HG02943 (cell line): Measurements from ENCODE around the gene SIGLEC11.
"Not testable (repeated sequence)": the region's sequence is repeated elsewhere in the genome, so short reads cannot be mapped to it uniquely, and the experiment has no call there.

ENCODE experiments used
- ATAC-seq: cut with Tn5 transposase; IDR thresholded peaks from one replicate; pipeline ENCODE4 v1.9.1; 2021; ENCODE audit warnings: mild to moderate bottlenecking, low read depth, moderate library complexity; ENCODE audit not compliant: unreplicated experiment

SIGLEC11 gene

GRCh38 chr19:49952906-49953305 lies 8.1 kb downstream of the SIGLEC11 start:
- no peak for ATAC-seq

- no peak for ATAC-seq
These were observed 8.5 kb downstream of the SIGLEC11 start for GRCh38 chr19:49952479-49952836.

- no peak for ATAC-seq
These were observed 9.0 kb downstream of the SIGLEC11 start for GRCh38 chr19:49951806-49952478.

GRCh38 chr19:49950956-49951526 lies 9.9 kb downstream of the SIGLEC11 start:
- ATAC-seq: no peak

- ATAC-seq: no peak
These were observed 10.4 kb downstream of the SIGLEC11 start for GRCh38 chr19:49950590-49950948.

GRCh38 chr19:49949742-49950589 lies 11.0 kb downstream of the SIGLEC11 start:
- no peak for ATAC-seq

- no peak for ATAC-seq
These were observed 14.6 kb downstream of the SIGLEC11 start for GRCh38 chr19:49946415-49946814.

GRCh38 chr19:49944567-49944966 lies 16.4 kb downstream of the SIGLEC11 start:
- not testable (repeated sequence) for ATAC-seq

- ATAC-seq: no peak
These were observed 20.5 kb downstream of the SIGLEC11 start for GRCh38 chr19:49940482-49940791.

GRCh38 chr19:49939721-49940481 lies 21.1 kb downstream of the SIGLEC11 start:
- ATAC-seq: no peak

- no peak for ATAC-seq
These were observed 22.3 kb downstream of the SIGLEC11 start for GRCh38 chr19:49938662-49939061.

- ATAC-seq: no peak
These were observed 23.1 kb downstream of the SIGLEC11 start for GRCh38 chr19:49937750-49938381.

- ATAC-seq: no peak
These were observed 24.4 kb downstream of the SIGLEC11 start for GRCh38 chr19:49936549-49936948.

- no peak for ATAC-seq
These were observed 27.3 kb downstream of the SIGLEC11 start for GRCh38 chr19:49933643-49934042.

- no peak for ATAC-seq
These were observed 28.2 kb downstream of the SIGLEC11 start for GRCh38 chr19:49932731-49933131.

- ATAC-seq: no peak
These were observed 28.9 kb downstream of the SIGLEC11 start for GRCh38 chr19:49932041-49932451.

GRCh38 chr19:49931293-49932040 lies 29.5 kb downstream of the SIGLEC11 start:
- no peak for ATAC-seq

- ATAC-seq: no peak
These were observed 30.4 kb downstream of the SIGLEC11 start for GRCh38 chr19:49930483-49931011.

GRCh38 chr19:49929611-49930482 lies 31.1 kb downstream of the SIGLEC11 start:
- peak; percentile 55 for ATAC-seq
